Gastrocnemius medialis (tissue), 4 donors: Measurements from ENCODE around the gene RPUSD3. TPM values are rescaled to one million over a fixed set of nuclear protein-coding genes. Genes with fewer than 3 reads are reported as not detected.

Source experiments
- ATAC-seq, 2 donors: fragments of 150-250 bp; one replicate each; pipeline ENCODE4 v1.9.1; 2016
- DNase-seq, 2 donors: peaks; one replicate each; pipeline ENCODE4 v3.0.0-alpha.2; 2019
- H3K27ac ChIP-seq, 4 donors: fragments of 200-600 bp; sonication (generic); 1 replicate in 1 of 4; 2 replicates in 3 of 4; pipeline ENCODE4 v1.5.1; 2016 to 2018; ENCODE audit warnings: mild to moderate bottlenecking in 2 of 4, moderate library complexity in 1 of 4
- H3K27me3 ChIP-seq, 3 donors: fragments of 200-600 bp; sonication (generic) in 2 of 3; 1 replicate in 1 of 3; 2 replicates in 2 of 3; pipeline versions ENCODE4 v1.5.1 to v1.6.0; 2016 to 2019; ENCODE audit warnings: mild to moderate bottlenecking in 1 of 3, moderate library complexity in 1 of 3
- H3K36me3 ChIP-seq, 2 donors: fragments of 200-600 bp; sonication (generic) in 1 of 2; one replicate each; pipeline ENCODE4 v1.5.1; 2017 to 2018
- H3K4me1 ChIP-seq, 2 donors: fragments of 200-600 bp; sonication (generic) in 1 of 2; one replicate each; pipeline ENCODE4 v1.5.1; 2016 to 2017; ENCODE audit warnings: mild to moderate bottlenecking in 2 of 2
- H3K4me3 ChIP-seq, 4 donors: fragments of 200-600 bp; sonication (generic) in 3 of 4; 1 replicate in 1 of 4; 2 replicates in 3 of 4; pipeline ENCODE4 v1.5.1; 2016 to 2019; ENCODE audit warnings: mild to moderate bottlenecking in 2 of 4
- H3K9me3 ChIP-seq, 3 donors: fragments of 200-600 bp; sonication (generic) in 2 of 3; 1 replicate in 1 of 3; 2 replicates in 2 of 3; pipeline ENCODE4 v1.5.1; 2016 to 2019
- CTCF ChIP-seq, 5 experiments: fragments of 450-650 bp in 3 of 5; fragments of 200-600 bp in 2 of 5; sonication (generic) in 2 of 5; IDR thresholded peaks in 4 of 5; conservative IDR thresholded peaks in 1 of 5; 1 replicate in 4 of 5; 2 replicates in 1 of 5; pipeline ENCODE4 v1.5.1; 2016 to 2019; ENCODE audit warnings: antibody characterized with exemption in 5 of 5, mild to moderate bottlenecking in 3 of 5, moderate library complexity in 3 of 5
- POLR2A ChIP-seq, 2 donors: fragments of 450-650 bp; IDR thresholded peaks; one replicate each; pipeline ENCODE4 v1.6.1; 2017; ENCODE audit warnings: antibody characterized with exemption in 2 of 2, mild to moderate bottlenecking in 2 of 2, moderate library complexity in 2 of 2
- in situ Hi-C, 4 donors: fragments of 200-750 bp; cut with MboI; loops; one replicate each; pipeline versions ENCODE4 v1.15.0 to v1.8.0; 2017; ENCODE audit warnings: low sequenced_read_pairs in 4 of 4
- intact Hi-C: fragments of 100-400 bp; cut with DNase I; formaldehyde crosslinking; loops from one replicate; pipeline ENCODE4 v1.15.1; 2023; ENCODE audit warnings: low total_unique reads
- total RNA-seq, 4 donors: library from RNA; depleted of rRNA; stranded (reverse); fragments of >200 nt; gene quantifications; one replicate each; pipeline versions ENCODE4 v1.1.0 to v1.2.3, GENCODE V29; 2016

Gene RPUSD3
- total RNA-seq, 4 donors from 2014 or later: 72.7 to 96.7 (median 75.5) TPM

- Histone ChIP-seq H3K4me1 (peaks cover 14 to 20% of the 10 kb centered on the region in 2 donors), H3K4me3 (no peak overlapping the region), H3K27ac (peak overlapping the region in 3 of 4 donors; percentile 89 to 95 (median 93)), H3K36me3 (peaks cover 0 to 65% of the 10 kb centered on the region in 2 donors), H3K9me3 (no peaks in the 10 kb centered on the region), H3K27me3 (no peaks in the 10 kb centered on the region)
- DNase-seq: no peak
- TF ChIP-seq POLR2A (IDR thresholded peaks at IDR 0.05) (no peak), CTCF (IDR thresholded peaks at IDR 0.05 in 4 of 5, conservative IDR thresholded peaks at IDR 0.05 in 1 of 5) (no peak)
- in situ Hi-C loops (no loop called here), intact Hi-C loops (loop anchor here (5.0 kb wide), 1 partner anchor 112 kb away; the partner anchor contains the start of gene IL17RC)
- ATAC-seq: no peak
Measured at GRCh38 chr3:9804996-9805395, 38.8 kb downstream of the RPUSD3 start.

- DNase-seq (no peak), ATAC-seq (peak; percentile 31 to 55)
- intact Hi-C loops (loop anchor here (5.0 kb wide), 1 partner anchor 114 kb away; the partner anchor contains the start of gene IL17RC), in situ Hi-C loops (no loop called here)
- no peaks in the 10 kb centered on the region for H3K27me3 ChIP-seq
- H3K4me1 ChIP-seq: peaks cover 7 to 10% of the 10 kb centered on the region in 2 donors
- H3K9me3 ChIP-seq: no peaks in the 10 kb centered on the region
- peaks cover 0 to 80% of the 10 kb centered on the region in 2 donors for H3K36me3 ChIP-seq
- H3K27ac ChIP-seq: peak overlapping the region; percentile 89 to 95 (median 93)
- no peak for TF ChIP-seq POLR2A (IDR thresholded peaks at IDR 0.05)
- no peak for TF ChIP-seq CTCF (IDR thresholded peaks at IDR 0.05 in 4 of 5, conservative IDR thresholded peaks at IDR 0.05 in 1 of 5)
- H3K4me3 ChIP-seq: no peak overlapping the region
Measured at GRCh38 chr3:9803494-9803893, 40.3 kb downstream of the RPUSD3 start.

GRCh38 chr3:9800529-9800928, 43.3 kb downstream of the RPUSD3 start:
- Histone ChIP-seq H3K27ac (peak overlapping the region in 1 of 4 donors; percentile 33), H3K27me3 (no peaks in the 10 kb centered on the region), H3K4me3 (no peak overlapping the region), H3K4me1 (peaks cover 10 to 12% of the 10 kb centered on the region in 2 donors), H3K9me3 (no peaks in the 10 kb centered on the region), H3K36me3 (peaks cover 6 to 76% of the 10 kb centered on the region in 2 donors)
- ATAC-seq (no peak), DNase-seq (no peak)
- intact Hi-C loops: loop anchor here (5.0 kb wide), 1 partner anchor 117 kb away; the partner anchor contains the start of gene IL17RC
- peak in 1 of 5 experiments; percentile 9 for TF ChIP-seq CTCF (IDR thresholded peaks at IDR 0.05 in 4 of 5, conservative IDR thresholded peaks at IDR 0.05 in 1 of 5)
- no peak for TF ChIP-seq POLR2A (IDR thresholded peaks at IDR 0.05)
- in situ Hi-C loops: no loop called here

GRCh38 chr3:9797196-9797945, 46.4 kb downstream of the RPUSD3 start:
- Histone ChIP-seq H3K36me3 (peaks cover 6 to 48% of the 10 kb centered on the region in 2 donors), H3K4me3 (no peak overlapping the region), H3K9me3 (no peaks in the 10 kb centered on the region), H3K27ac (no peak overlapping the region), H3K27me3 (no peaks in the 10 kb centered on the region), H3K4me1 (peaks cover 8 to 18% of the 10 kb centered on the region in 2 donors)
- TF ChIP-seq CTCF (IDR thresholded peaks at IDR 0.05 in 4 of 5, conservative IDR thresholded peaks at IDR 0.05 in 1 of 5) (no peak), POLR2A (IDR thresholded peaks at IDR 0.05) (no peak)
- no peak for DNase-seq
- ATAC-seq: no peak
- in situ Hi-C loops: no loop called here
- intact Hi-C loops: no loop called here
